Endothelial cell of umbilical vein (primary cell): ENCODE results near the gene SIRT2. TPM values are rescaled to one million over a fixed set of nuclear protein-coding genes. Genes with fewer than 3 reads are reported as not detected.

ENCODE experiments used
- BruUV-seq: library from RNA; stranded (reverse); fragments of 400-500 nt; replicated peaks from 2 replicates; lab custom pipeline; 2021; lab: Mats Ljungman, UMichigan
- CTCF ChIA-PET: fragments of 300-600, 350-600 bp; sonication (Branson Sonifier 250); formaldehyde crosslinking; loops from one replicate; lab custom pipeline; 2021; ENCODE audit warnings: antibody characterized with exemption, inconsistent platforms; lab: Charles Lee
- POLR2A ChIA-PET: fragments of 300-600, 350-600 bp; sonication (Branson Sonifier 250); formaldehyde crosslinking; loops from one replicate; lab custom pipeline; 2021; ENCODE audit warnings: antibody characterized with exemption, inconsistent platforms; lab: Charles Lee
- DNase-seq: peaks from one replicate; pipeline ENCODE4 v3.0.0-alpha.2; 2011; ENCODE audit warnings: low read depth, low spot score
- FAIRE-seq: peaks from 2 replicates; lab custom pipeline; 2011; peaks lifted over from hg19 to GRCh38; lab: Jason Lieb, UNC
- H2AFZ ChIP-seq: 2 replicates; pipeline ENCODE4 v1.6.0; 2012; ENCODE audit warnings: low read depth, low read length, control low read depth, inconsistent platforms
- H3K27ac ChIP-seq: 2 replicates; pipeline ENCODE4 v1.5.1; 2011; ENCODE audit warnings: low read depth, mild to moderate bottlenecking, control low read depth, low read length, moderate library complexity; ENCODE audit not compliant: insufficient read depth
- H3K27me3 ChIP-seq, 2 experiments: 2 replicates each; pipeline versions ENCODE4 v1.6.0 to v1.6.1; 2011; ENCODE audit warnings: low read length in 2 of 2, mixed read lengths in 1 of 2; ENCODE audit not compliant: control insufficient read depth in 2 of 2, insufficient read depth in 2 of 2
- H3K36me3 ChIP-seq, 2 experiments: 2 replicates in 1 of 2; 3 replicates in 1 of 2; pipeline ENCODE4 v1.5.1; 2011; ENCODE audit warnings: low read length in 2 of 2, mild to moderate bottlenecking in 1 of 2, moderate library complexity in 1 of 2; ENCODE audit not compliant: control insufficient read depth in 2 of 2, insufficient read depth in 2 of 2; ENCODE audit errors: extremely low read depth in 1 of 2
- H3K4me1 ChIP-seq: 3 replicates; pipeline ENCODE4 v1.5.1; 2011; ENCODE audit warnings: mild to moderate bottlenecking, low read length; ENCODE audit not compliant: control insufficient read depth, insufficient read depth; ENCODE audit errors: extremely low read depth
- H3K4me2 ChIP-seq: 2 replicates; pipeline ENCODE4 v1.6.1; 2011; ENCODE audit warnings: low read length, control low read depth, mixed read lengths; ENCODE audit not compliant: insufficient read depth
- H3K4me3 ChIP-seq, 3 experiments: fragments of 200-600 bp in 1 of 3; sonication (generic), shearing (Covaris generic) in 1 of 3; replicated peaks in 1 of 3; 2 replicates each; pipeline ENCODE4 v1.5.1; 2011 to 2016; ENCODE audit warnings: control low read depth in 3 of 3, low read length in 3 of 3, mild to moderate bottlenecking in 2 of 3, inconsistent platforms in 1 of 3, low read depth in 1 of 3, moderate library complexity in 1 of 3; ENCODE audit not compliant: insufficient read depth in 1 of 3
- H3K79me2 ChIP-seq: 2 replicates; pipeline ENCODE4 v1.6.0; 2012; ENCODE audit warnings: low read length, inconsistent platforms; ENCODE audit not compliant: control insufficient read depth, insufficient read depth
- H3K9ac ChIP-seq: replicated peaks from 2 replicates; pipeline ENCODE3; 2011; ENCODE audit warnings: low read length, control low read depth; ENCODE audit not compliant: insufficient read depth; ENCODE audit errors: extremely low read depth
- H3K9me1 ChIP-seq: replicated peaks from 3 replicates; pipeline ENCODE4 v1.6.0; 2011; ENCODE audit warnings: mild to moderate bottlenecking, low read length; ENCODE audit not compliant: control insufficient read depth, insufficient read depth; ENCODE audit errors: extremely low read depth
- H3K9me3 ChIP-seq: replicated peaks from 2 replicates; pipeline ENCODE4 v1.5.1; 2012; ENCODE audit warnings: low read length, inconsistent platforms; ENCODE audit not compliant: control insufficient read depth, insufficient read depth
- H4K20me1 ChIP-seq: replicated peaks from 2 replicates; pipeline ENCODE3; 2011; ENCODE audit warnings: mild to moderate bottlenecking, low read length; ENCODE audit not compliant: control insufficient read depth, insufficient read depth; ENCODE audit errors: extremely low read depth
- CTCF ChIP-seq, 2 donors: IDR thresholded peaks; 1 replicate in 1 of 2; 2 replicates in 1 of 2; pipeline ENCODE4 v1.5.1; 2011; ENCODE audit warnings: low read length in 2 of 2, mild to moderate bottlenecking in 2 of 2, moderate library complexity in 2 of 2, control low read depth in 1 of 2, inconsistent platforms in 1 of 2, low read depth in 1 of 2; ENCODE audit not compliant: insufficient read depth in 1 of 2; ENCODE audit errors: extremely low read depth in 1 of 2
- EZH2 ChIP-seq: IDR thresholded peaks from 2 replicates; pipeline ENCODE4 v1.6.1; 2012; ENCODE audit warnings: borderline replicate concordance, low read depth, mild to moderate bottlenecking, moderate library complexity, low read length, inconsistent platforms; ENCODE audit not compliant: severe bottlenecking
- FOS ChIP-seq: IDR thresholded peaks from 2 replicates; pipeline ENCODE4 v1.6.1; 2011; ENCODE audit warnings: mild to moderate bottlenecking, low read length, moderate library complexity, borderline replicate concordance; ENCODE audit not compliant: insufficient read depth
- MYC ChIP-seq: IDR thresholded peaks from one replicate; pipeline ENCODE4 v1.6.1; 2011; ENCODE audit warnings: mild to moderate bottlenecking, low read depth, low read length
- POLR2A ChIP-seq: IDR thresholded peaks from 2 replicates; pipeline ENCODE4 v1.6.1; 2012; ENCODE audit warnings: low read depth, mild to moderate bottlenecking, control low read depth, low read length
- POLR2AphosphoS5 ChIP-seq: IDR thresholded peaks from 2 replicates; pipeline ENCODE4 v1.6.1; 2012; ENCODE audit warnings: low read depth, mild to moderate bottlenecking, control low read depth, low read length, moderate library complexity; ENCODE audit not compliant: insufficient read depth
- dilution Hi-C: fragments of 300-500 bp; cut with MboI; formaldehyde crosslinking; loops from one replicate; pipeline ENCODE4 v1.15.0; 2019; ENCODE audit warnings: low sequenced_read_pairs; ENCODE audit not compliant: extremely low pct_ligation_motif_present
- intact Hi-C: fragments of 100-400 bp; cut with micrococcal nuclease; formaldehyde crosslinking; loops from one replicate; pipeline ENCODE4 v1.10.0; 2022
- polyA plus RNA-seq, 4 experiments: library from polyadenylated mRNA; depleted of rRNA in 3 of 4; stranded (reverse) in 3 of 4; unstranded in 1 of 4; fragments of >200 nt; gene quantifications; 2 replicates each; pipeline versions ENCODE4 v1.2.1 to v1.2.3, GENCODE V29; 2011 to 2012; ENCODE audit warnings: missing spikeins in 1 of 4
- total RNA-seq: library from RNA; stranded (reverse); gene quantifications from 2 replicates; pipeline ENCODE4 v1.2.3, GENCODE V29; 2021

Gene SIRT2
- total and polyA plus RNA-seq, 2 donors (not counting 3 experiments of a cell fraction or from before 2014, with no cell fraction given) = 47.6 to 72.5 TPM

DNA sequence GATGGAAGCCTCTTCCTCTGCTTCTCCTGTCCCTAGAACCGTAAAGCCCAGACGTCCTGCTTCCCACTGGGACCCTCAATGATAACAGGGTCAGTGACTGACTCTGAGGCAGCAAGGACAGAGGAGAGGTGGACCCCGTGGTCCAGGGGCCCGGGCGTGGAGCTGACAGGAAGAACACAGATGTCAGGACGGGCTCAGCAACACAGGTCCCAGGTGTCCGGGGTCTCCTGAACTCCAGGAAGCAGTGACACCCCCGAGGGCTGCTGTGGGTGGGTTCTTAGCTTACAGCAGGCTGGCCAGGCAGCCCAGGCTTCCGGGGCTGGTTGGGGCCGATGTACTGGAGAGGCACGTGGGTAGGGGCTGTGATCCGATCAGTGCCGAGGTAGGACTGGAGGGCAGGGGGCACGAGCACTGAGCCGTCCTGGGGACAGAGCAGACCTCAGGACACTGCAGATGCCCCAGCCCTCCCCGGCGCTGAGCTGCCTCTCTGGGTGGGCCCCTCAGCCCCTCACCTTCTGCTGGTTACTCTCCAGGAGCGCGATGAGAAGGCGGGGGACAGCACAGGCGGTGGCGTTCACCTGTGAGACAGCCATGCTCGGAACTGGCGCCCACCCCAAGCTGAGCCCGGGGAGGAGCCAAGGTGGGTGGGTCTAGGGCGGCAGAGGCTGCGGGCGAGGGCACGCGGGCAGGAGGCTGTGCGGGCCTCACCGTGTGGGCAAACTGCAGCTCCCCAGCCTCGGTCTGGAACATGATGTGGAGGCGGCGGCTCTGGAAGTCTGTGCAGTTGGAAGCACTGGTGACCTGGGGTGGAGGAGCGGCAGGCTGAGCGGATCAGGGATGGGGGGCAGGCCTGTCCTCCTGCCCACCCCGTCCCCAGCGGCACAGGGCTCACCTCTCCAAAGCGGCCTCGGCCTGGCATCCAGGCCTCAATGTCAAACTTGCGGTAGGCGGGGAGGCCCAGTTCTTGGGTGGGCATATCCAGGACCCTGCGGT, 16.2 kb upstream of the SIRT2 start:
- intact Hi-C loops = no loop called here
- Histone ChIP-seq H3K27me3 (no peaks in the 10 kb centered on the region), H3K9ac (no peak overlapping the region), H3K4me2 (no peak overlapping the region), H3K79me2 (no peaks in the 10 kb centered on the region), H3K9me1 (no peaks in the 10 kb centered on the region), H3K27ac (no peak overlapping the region), H3K4me1 (no peaks in the 10 kb centered on the region), H2AFZ (no peak overlapping the region), H3K36me3 (no peaks in the 10 kb centered on the region), H4K20me1 (no peaks in the 10 kb centered on the region), H3K4me3 (no peak overlapping the region), H3K9me3 (no peaks in the 10 kb centered on the region)
- no peak for DNase-seq
- dilution Hi-C loops = no loop called here
- FAIRE-seq = no peak
- ChIA-PET POLR2A (no interaction called here), CTCF (no interaction called here)
- TF ChIP-seq EZH2 (no peak), FOS (no peak), MYC (no peak), POLR2A (no peak), CTCF (IDR thresholded peaks at IDR 0.05; ENCODE audit: extremely low read depth in 1 of 2, insufficient read depth in 1 of 2, low read depth in 1 of 2, low read length in 2 of 2) (no peak), POLR2AphosphoS5 (no peak)
- TSS peak; percentile 26 for BruUV-seq
